Measurements from ENCODE around the gene HDAC4. TPM values are rescaled to one million over a fixed set of nuclear protein-coding genes. Genes with fewer than 3 reads are reported as not detected.

Gene HDAC4
- total and polyA plus RNA-seq, 9 of the 15 experiments (the other 6 are each of a cell fraction or from before 2014, with no cell fraction given) = 0.11 to 20.2 (median 4.0) TPM

- TF ChIP-seq ZBTB40 (IDR thresholded peaks at IDR 0.05) (no peak), ZBTB40 (CRISPR knock-in tag; IDR thresholded peaks at IDR 0.05) (no peak), GTF2F1 (IDR thresholded peaks at IDR 0.05; ENCODE audit: low read depth, low read length) (no peak), SMAD2 (IDR thresholded peaks at IDR 0.05; ENCODE audit: low read depth, low read length) (no peak)
These were observed 178.0 kb downstream of the HDAC4 start (continued) for GRCh38 chr2:239222706-239223309.
